K562 (cell line): Measurements from ENCODE around the gene HPS3. TPM values are rescaled to one million over a fixed set of nuclear protein-coding genes. Genes with fewer than 3 reads are reported as not detected.

Source experiments
- ATAC-seq: fragments of 200-7000 bp; cut with Tn5 transposase; 3 replicates; pipeline ENCODE4 v1.9.1; 2020; ENCODE audit warnings: moderate library complexity
- BruUV-seq: library from RNA; stranded (reverse); fragments of 400-500 nt; replicated peaks from 2 replicates; lab custom pipeline; 2021; lab: Mats Ljungman, UMichigan
- CTCF ChIA-PET: fragments of 300-600 bp; formaldehyde crosslinking; extraction: SDS; loops from one replicate; lab custom pipeline; 2021; ENCODE audit warnings: low intra/inter-chr PET ratio; lab: Yijun Ruan, JAX
- POLR2A ChIA-PET: fragments of 300-600, 350-650 bp; sonication (Branson Sonifier 250); formaldehyde crosslinking; extraction: SDS; loops from one replicate; lab custom pipeline; 2021; ENCODE audit warnings: antibody characterized with exemption, inconsistent platforms; lab: Yijun Ruan, JAX
- DNase-seq, 4 experiments: peaks; one replicate each; pipeline versions ENCODE4 v3.0.0 to v3.0.0-alpha.2; 2011 to 2018; ENCODE audit warnings: low spot score in 3 of 4, mixed read lengths in 3 of 4; ENCODE audit errors: extremely low read depth in 1 of 4
- FAIRE-seq: peaks from 2 replicates; lab custom pipeline; 2011; peaks lifted over from hg19 to GRCh38; lab: Jason Lieb, UNC
- H2AFZ ChIP-seq: 2 replicates; pipeline ENCODE4 v1.6.0; 2011; ENCODE audit warnings: low read depth, low read length, control low read depth, inconsistent platforms
- H3K27ac ChIP-seq: fragments of 200-600 bp; 3 replicates; pipeline ENCODE4 v1.8.0; 2011; ENCODE audit warnings: low read depth, mild to moderate bottlenecking, control low read depth, inconsistent platforms, low read length, moderate library complexity, mixed read lengths; ENCODE audit errors: extremely low read depth
- H3K27me3 ChIP-seq, 2 experiments: fragments of 300-600 bp in 1 of 2; 2 replicates in 1 of 2; 3 replicates in 1 of 2; pipeline versions ENCODE4 v1.6.0 to v1.8.0; 2011; ENCODE audit warnings: inconsistent platforms in 2 of 2, low read length in 2 of 2, mild to moderate bottlenecking in 1 of 2, mixed read lengths in 1 of 2, moderate library complexity in 1 of 2; ENCODE audit not compliant: control insufficient read depth in 2 of 2, insufficient read depth in 2 of 2
- H3K36me3 ChIP-seq: fragments of 300-600 bp; 3 replicates; pipeline ENCODE4 v1.8.0; 2011; ENCODE audit warnings: mild to moderate bottlenecking, low read length, inconsistent platforms; ENCODE audit not compliant: control insufficient read depth, insufficient read depth
- H3K4me1 ChIP-seq, 2 experiments: fragments of 200-600 bp in 1 of 2; replicated peaks in 1 of 2; 2 replicates in 1 of 2; 3 replicates in 1 of 2; pipeline versions ENCODE4 v1.5.1 to v1.8.0; 2011; ENCODE audit warnings: inconsistent platforms in 2 of 2, low read length in 2 of 2, mild to moderate bottlenecking in 1 of 2, mixed read lengths in 1 of 2, moderate library complexity in 1 of 2; ENCODE audit not compliant: control insufficient read depth in 2 of 2, insufficient read depth in 2 of 2
- H3K4me2 ChIP-seq: 2 replicates; pipeline ENCODE4 v1.6.1; 2011; ENCODE audit warnings: low read length, control low read depth, inconsistent platforms, mixed read lengths; ENCODE audit not compliant: insufficient read depth
- H3K4me3 ChIP-seq: fragments of 200-600 bp; sonication (generic), shearing (Covaris generic); 2 replicates; pipeline ENCODE4 v1.5.1; 2016; ENCODE audit warnings: control low read depth, inconsistent platforms
- H3K79me2 ChIP-seq: fragments of 200-600 bp; 3 replicates; pipeline ENCODE4 v1.8.0; 2011; ENCODE audit warnings: low read length, inconsistent platforms; ENCODE audit not compliant: control insufficient read depth, insufficient read depth
- H3K9ac ChIP-seq, 2 experiments: 2 replicates each; pipeline versions ENCODE4 v1.6.0 to v1.6.1; 2011; ENCODE audit warnings: low read depth in 2 of 2, low read length in 2 of 2, control low read depth in 1 of 2, inconsistent platforms in 1 of 2, mild to moderate bottlenecking in 1 of 2, mixed read lengths in 1 of 2; ENCODE audit not compliant: insufficient read depth in 1 of 2
- H3K9me1 ChIP-seq: one replicate; pipeline ENCODE4 v1.6.0; 2011; ENCODE audit warnings: inconsistent platforms, mild to moderate bottlenecking, low read length, moderate library complexity; ENCODE audit not compliant: control insufficient read depth, insufficient read depth
- H3K9me3 ChIP-seq: replicated peaks from 2 replicates; pipeline ENCODE4 v1.5.1; 2011; ENCODE audit warnings: low read depth, low read length, inconsistent platforms; ENCODE audit not compliant: control insufficient read depth, insufficient read depth
- H4K20me1 ChIP-seq: replicated peaks from 2 replicates; pipeline ENCODE4 v1.6.1; 2011; ENCODE audit warnings: low read length, inconsistent platforms, mixed read lengths; ENCODE audit not compliant: control insufficient read depth, insufficient read depth
- DACH1 ChIP-seq: fragments of 450-650 bp; IDR thresholded peaks from 2 replicates; pipeline ENCODE4 v1.6.1; 2018; ENCODE audit not compliant: partially characterized antibody
- GABPB1 ChIP-seq: sonication (generic); formaldehyde crosslinking; IDR thresholded peaks from 2 replicates; pipeline ENCODE4 v1.8.0; 2022; ENCODE audit warnings: mild to moderate bottlenecking, missing genetic modification reagents
- HDAC6 ChIP-seq: IDR thresholded peaks from 2 replicates; pipeline ENCODE4 v1.6.1; 2012; ENCODE audit warnings: low read depth, mild to moderate bottlenecking, control low read depth, inconsistent platforms, low read length, moderate library complexity
- ILK ChIP-seq: fragments of 450-650 bp; IDR thresholded peaks from 2 replicates; pipeline ENCODE4 v1.6.1; 2016; ENCODE audit warnings: missing genetic modification characterization, low read depth, mild to moderate bottlenecking, missing compliant biosample characterization, moderate library complexity, borderline replicate concordance
- POU5F1 ChIP-seq: fragments of 150-350 bp; IDR thresholded peaks from 2 replicates; pipeline ENCODE4 v1.6.1; 2014; ENCODE audit warnings: borderline replicate concordance, low read length, low read depth, mild to moderate bottlenecking; ENCODE audit not compliant: partially characterized antibody
- RBBP5 ChIP-seq: fragments of 200-600 bp; sonication (generic); IDR thresholded peaks from 2 replicates; pipeline ENCODE4 v1.6.1; 2012; ENCODE audit warnings: borderline replicate concordance, mild to moderate bottlenecking, low read length, control low read depth, inconsistent platforms; ENCODE audit not compliant: insufficient read depth, poor library complexity, severe bottlenecking
- SIX5 ChIP-seq, 2 experiments: IDR thresholded peaks; 2 replicates each; pipeline ENCODE4 v1.6.1; 2011; ENCODE audit warnings: low read length in 2 of 2, borderline replicate concordance in 1 of 2, low read depth in 1 of 2, mild to moderate bottlenecking in 1 of 2, moderate library complexity in 1 of 2; ENCODE audit not compliant: insufficient read depth in 1 of 2
- SRSF9 ChIP-seq: fragments of 200-400 bp; formaldehyde crosslinking; IDR thresholded peaks from 2 replicates; pipeline ENCODE4 v1.6.1; 2017; ENCODE audit warnings: low read depth, low read length, borderline replicate concordance
- THRAP3 ChIP-seq: fragments of 450-650 bp; IDR thresholded peaks from 2 replicates; pipeline ENCODE4 v1.6.1; 2016; ENCODE audit warnings: mild to moderate bottlenecking, inconsistent platforms, borderline replicate concordance
- TOE1 ChIP-seq, 2 experiments: fragments of 450-650 bp in 1 of 2; sonication (generic) in 1 of 2; formaldehyde crosslinking in 1 of 2; IDR thresholded peaks; 2 replicates each; pipeline versions ENCODE4 v1.7.1 to v1.8.0; 2016 to 2022; ENCODE audit warnings: borderline replicate concordance in 2 of 2, mild to moderate bottlenecking in 2 of 2, antibody characterized with exemption in 1 of 2, inconsistent platforms in 1 of 2, low read depth in 1 of 2, missing genetic modification reagents in 1 of 2, moderate library complexity in 1 of 2
- ZBTB5 ChIP-seq: fragments of 450-650 bp; IDR thresholded peaks from 2 replicates; pipeline ENCODE4 v1.6.1; 2017; ENCODE audit warnings: antibody characterized with exemption
- ZBTB7A ChIP-seq: IDR thresholded peaks from 2 replicates; pipeline ENCODE4 v1.6.1; 2011; ENCODE audit warnings: low read depth, mild to moderate bottlenecking, low read length, moderate library complexity, borderline replicate concordance; ENCODE audit not compliant: control insufficient read depth
- ZNF184 ChIP-seq: sonication (generic); formaldehyde crosslinking; IDR thresholded peaks from 2 replicates; pipeline ENCODE4 v1.5.0; 2020; ENCODE audit warnings: missing genetic modification reagents
- ZNF696 ChIP-seq: fragments of 250-450 bp; sonication (Bioruptor Pico); conservative IDR thresholded peaks from 2 replicates; pipeline ENCODE4 v1.4.0; 2020; ENCODE audit warnings: mild to moderate bottlenecking, moderate library complexity
- WGBS: fragments of 100-300 bp; shearing (Covaris generic); methylation state at CpG from one replicate; pipeline ENCODE4 v1.1.6; 2016; ENCODE audit warnings: low coverage, mixed read lengths; ENCODE audit not compliant: insufficient coverage; ENCODE audit errors: missing lambda C conversion rate; 5-methylcytosine and 5-hydroxymethylcytosine counted together
- in situ Hi-C: fragments of 300-500 bp; cut with MboI; formaldehyde crosslinking; loops from 4 replicates; pipeline ENCODE4 v1.15.0; 2018; ENCODE audit warnings: inconsistent platforms, mixed read lengths
- intact Hi-C: fragments of 100-400 bp; cut with micrococcal nuclease; formaldehyde crosslinking; loops from 2 replicates; pipeline ENCODE4 v1.14.2; 2022
- polyA plus RNA-seq, 8 experiments: library from polyadenylated mRNA; depleted of rRNA in 4 of 8; stranded (reverse) in 5 of 8; unstranded in 3 of 8; fragments of >200 nt; fragmentation: Nextera tagmentation in 2 of 8; fragmentation: Illumina TruSeq in 1 of 8; extraction: Ambion mirVana in 2 of 8; extraction: Trizol in 1 of 8; gene quantifications; 2 replicates each; pipeline versions ENCODE4 v1.2.1 to v1.2.3, GENCODE V29; 2011 to 2014; ENCODE audit warnings: inconsistent platforms in 1 of 8, missing spikeins in 1 of 8
- total RNA-seq, 7 experiments: library from RNA; depleted of rRNA in 6 of 7; stranded (reverse); fragments of >200 nt in 6 of 7; fragmentation: Illumina TruSeq in 2 of 7; extraction: Trizol in 2 of 7; gene quantifications; 2 replicates each; pipeline versions ENCODE4 v1.2.1 to v1.2.3, GENCODE V29; 2011 to 2021; ENCODE audit warnings: low replicate concordance in 1 of 7

HPS3 gene
- total and polyA plus RNA-seq, 9 of the 15 experiments (the other 6 are each of a cell fraction or from before 2014, with no cell fraction given) = 1.2 to 11.3 (median 7.6) TPM

- TF ChIP-seq ZNF184 (CRISPR knock-in tag) = no peak
- TF ChIP-seq GABPB1 (CRISPR knock-in tag) = no peak
- TF ChIP-seq HDAC6 = no peak
These were observed 15.9 kb downstream of the HPS3 start (continued) for GRCh38 chr3:149145356-149145755.

GRCh38 chr3:149145974-149146373 lies 16.5 kb downstream of the HPS3 start:
- H3K36me3 ChIP-seq = peaks cover 6% of the 10 kb centered on the region; the same call in 1 of the 3 replicates
- H3K4me2 ChIP-seq = no peak overlapping the region
- FAIRE-seq (no peak), ATAC-seq (no peak), DNase-seq (no peak)
- no peak overlapping the region for H3K9ac ChIP-seq
- in situ Hi-C loops = no loop called here
- CTCF ChIA-PET = no interaction called here
- no peaks in the 10 kb centered on the region for H3K9me1 ChIP-seq
- no peaks in the 10 kb centered on the region for H3K27me3 ChIP-seq
- H3K4me3 ChIP-seq = no peak overlapping the region
- intact Hi-C loops = no loop called here
- H3K9me3 ChIP-seq = no peaks in the 10 kb centered on the region
- POLR2A ChIA-PET = interaction anchor here (1.2 kb wide), 1 partner anchor 16 kb away, joined by 3 read pairs; no protein-coding TSS in a partner anchor
- H3K79me2 ChIP-seq = no peaks in the 10 kb centered on the region
- no peak overlapping the region for H2AFZ ChIP-seq
- WGBS = 29% methylated on average over 1 of the region's 1 CpG
- no TSS peak for BruUV-seq
- H3K4me1 ChIP-seq = no peaks in the 10 kb centered on the region
- no peak for TF ChIP-seq ZNF696 (CRISPR knock-in tag)
- no peak for TF ChIP-seq SIX5 (IDR thresholded peaks at IDR 0.05; ENCODE audit: borderline replicate concordance in 1 of 2, insufficient read depth in 1 of 2, low read depth in 1 of 2, low read length in 2 of 2)
- no peak for TF ChIP-seq SRSF9
- no peak for TF ChIP-seq POU5F1
- no peak for TF ChIP-seq THRAP3
- no peak for TF ChIP-seq TOE1 (IDR thresholded peaks at IDR 0.05; ENCODE audit: borderline replicate concordance)
- no peak for TF ChIP-seq TOE1 (CRISPR knock-in tag; IDR thresholded peaks at IDR 0.05; ENCODE audit: borderline replicate concordance, low read depth)
- no peak for TF ChIP-seq ZBTB5
- no peak for TF ChIP-seq RBBP5
- TF ChIP-seq ZBTB7A = no peak
- TF ChIP-seq ILK (tag) = no peak
- no peak for TF ChIP-seq DACH1
- no peaks in the 10 kb centered on the region for H4K20me1 ChIP-seq
- no peak overlapping the region for H3K27ac ChIP-seq
